K562 (cell line): ENCODE data around the gene USP14. TPM values are rescaled to one million over a fixed set of nuclear protein-coding genes. Genes with fewer than 3 reads are reported as not detected.

Experiments used
- ARID1B ChIP-seq: fragments of 450-650 bp; IDR thresholded peaks from 2 replicates; pipeline ENCODE4 v1.6.1; 2016; ENCODE audit warnings: antibody characterized with exemption, mild to moderate bottlenecking, inconsistent platforms
- BRCA1 ChIP-seq, 2 experiments: fragments of 450-650 bp in 1 of 2; sonication (generic) in 1 of 2; formaldehyde crosslinking in 1 of 2; IDR thresholded peaks; 2 replicates each; pipeline versions ENCODE4 v1.5.0 to v1.6.1; 2017 to 2020; ENCODE audit warnings: mild to moderate bottlenecking in 1 of 2, missing genetic modification reagents in 1 of 2
- CEBPZ ChIP-seq: fragments of 150-350 bp; IDR thresholded peaks from 2 replicates; pipeline ENCODE4 v1.6.1; 2014; ENCODE audit warnings: low read depth, mild to moderate bottlenecking, low read length, borderline replicate concordance
- DACH1 ChIP-seq: fragments of 450-650 bp; IDR thresholded peaks from 2 replicates; pipeline ENCODE4 v1.6.1; 2018; ENCODE audit not compliant: partially characterized antibody
- DNMT1 ChIP-seq: fragments of 450-650 bp; IDR thresholded peaks from 2 replicates; pipeline ENCODE4 v1.6.1; 2016; ENCODE audit warnings: antibody characterized with exemption, mild to moderate bottlenecking
- IFI16 ChIP-seq: fragments of 250-450 bp; sonication (Bioruptor Pico); IDR thresholded peaks from 2 replicates; pipeline ENCODE4 v2.1.2; 2022; ENCODE audit warnings: mild to moderate bottlenecking, inconsistent platforms
- IRF9 ChIP-seq: fragments of 450-650 bp; IDR thresholded peaks from 2 replicates; pipeline ENCODE4 v1.6.1; 2016; ENCODE audit warnings: missing biosample characterization, missing genetic modification characterization
- KAT2B ChIP-seq: IDR thresholded peaks from one replicate; pipeline ENCODE4 v1.6.1; 2012; ENCODE audit warnings: low read depth, mild to moderate bottlenecking, control low read depth, inconsistent platforms, low read length, moderate library complexity
- MEF2A ChIP-seq: IDR thresholded peaks from 2 replicates; pipeline ENCODE4 v1.6.1; 2011; ENCODE audit warnings: low read depth, mild to moderate bottlenecking, low read length, moderate library complexity; ENCODE audit not compliant: control insufficient read depth
- TAF15 ChIP-seq: fragments of 200-400 bp; formaldehyde crosslinking; IDR thresholded peaks from 2 replicates; pipeline ENCODE4 v1.6.1; 2017; ENCODE audit warnings: mild to moderate bottlenecking, low read depth, low read length, moderate library complexity
- polyA plus RNA-seq, 8 experiments: library from polyadenylated mRNA; depleted of rRNA in 4 of 8; stranded (reverse) in 5 of 8; unstranded in 3 of 8; fragments of >200 nt; fragmentation: Nextera tagmentation in 2 of 8; fragmentation: Illumina TruSeq in 1 of 8; extraction: Ambion mirVana in 2 of 8; extraction: Trizol in 1 of 8; gene quantifications; 2 replicates each; pipeline versions ENCODE4 v1.2.1 to v1.2.3, GENCODE V29; 2011 to 2014; ENCODE audit warnings: inconsistent platforms in 1 of 8, missing spikeins in 1 of 8
- total RNA-seq, 7 experiments: library from RNA; depleted of rRNA in 6 of 7; stranded (reverse); fragments of >200 nt in 6 of 7; fragmentation: Illumina TruSeq in 2 of 7; extraction: Trizol in 2 of 7; gene quantifications; 2 replicates each; pipeline versions ENCODE4 v1.2.1 to v1.2.3, GENCODE V29; 2011 to 2021; ENCODE audit warnings: low replicate concordance in 1 of 7
- TF ChIP-seq, protein P1 (sequence below), 2 experiments: fragments of 450-650 bp; formaldehyde crosslinking in 1 of 2; IDR thresholded peaks; 2 replicates each; pipeline versions ENCODE4 v1.4.0 to v1.6.1; 2014 to 2020; ENCODE audit warnings: mild to moderate bottlenecking in 2 of 2, borderline replicate concordance in 1 of 2, low read depth in 1 of 2
- TF ChIP-seq, protein P2 (sequence below): fragments of 450-650 bp; IDR thresholded peaks from one replicate; pipeline ENCODE4 v1.6.1; 2018; ENCODE audit warnings: mild to moderate bottlenecking, moderate library complexity; ENCODE audit not compliant: partially characterized antibody

USP14 gene
- total and polyA plus RNA-seq, 9 of the 15 experiments (the other 6 are each of a cell fraction or from before 2014, with no cell fraction given) = 18.7 to 129 (median 40.3) TPM

DNA sequence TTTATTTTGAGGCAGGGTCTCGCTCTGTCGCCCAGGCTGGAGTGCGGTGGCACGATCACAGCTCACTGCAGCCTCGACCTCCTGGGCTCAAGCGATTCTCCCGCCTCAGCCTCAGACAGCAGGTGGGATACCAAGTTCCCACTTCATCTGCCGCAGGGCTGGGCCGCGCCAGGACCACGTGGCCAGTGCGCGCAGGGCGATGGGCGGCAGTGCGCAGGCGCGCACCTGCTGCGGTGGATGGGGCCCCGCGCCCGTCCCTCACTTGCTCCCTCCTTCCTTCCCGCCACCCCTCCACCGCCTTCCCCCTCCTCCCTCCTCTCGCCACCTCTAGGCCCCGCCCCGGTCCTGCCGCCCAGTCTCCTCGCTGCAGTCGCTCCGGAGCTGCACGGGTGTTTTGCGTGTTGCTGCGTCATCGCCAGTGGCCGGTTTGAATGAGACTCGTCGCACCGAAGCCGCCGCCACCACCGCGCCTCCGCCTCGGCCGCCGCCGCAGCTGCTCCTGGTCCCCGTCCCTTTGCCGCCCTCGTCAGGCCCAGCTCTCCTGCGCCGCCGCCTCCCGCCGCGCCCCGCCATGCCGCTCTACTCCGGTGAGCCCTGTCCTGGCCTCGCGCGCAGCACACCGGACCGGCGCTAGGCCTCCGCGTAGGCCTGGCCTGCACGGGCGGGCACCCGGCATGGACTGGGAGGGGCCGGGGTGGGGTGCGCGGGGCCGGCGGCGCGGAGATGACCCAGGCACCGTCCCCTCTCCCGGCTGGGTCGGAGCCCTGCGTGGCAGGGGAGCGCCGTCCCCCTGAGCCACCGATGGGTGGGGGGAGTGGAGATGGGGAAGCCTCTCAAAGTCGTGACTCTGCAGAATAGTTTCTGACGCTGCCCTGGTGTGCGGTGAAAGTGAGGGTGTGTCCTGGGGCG, at the start of gene USP14 (continued):
- TF ChIP-seq, protein P1, sequence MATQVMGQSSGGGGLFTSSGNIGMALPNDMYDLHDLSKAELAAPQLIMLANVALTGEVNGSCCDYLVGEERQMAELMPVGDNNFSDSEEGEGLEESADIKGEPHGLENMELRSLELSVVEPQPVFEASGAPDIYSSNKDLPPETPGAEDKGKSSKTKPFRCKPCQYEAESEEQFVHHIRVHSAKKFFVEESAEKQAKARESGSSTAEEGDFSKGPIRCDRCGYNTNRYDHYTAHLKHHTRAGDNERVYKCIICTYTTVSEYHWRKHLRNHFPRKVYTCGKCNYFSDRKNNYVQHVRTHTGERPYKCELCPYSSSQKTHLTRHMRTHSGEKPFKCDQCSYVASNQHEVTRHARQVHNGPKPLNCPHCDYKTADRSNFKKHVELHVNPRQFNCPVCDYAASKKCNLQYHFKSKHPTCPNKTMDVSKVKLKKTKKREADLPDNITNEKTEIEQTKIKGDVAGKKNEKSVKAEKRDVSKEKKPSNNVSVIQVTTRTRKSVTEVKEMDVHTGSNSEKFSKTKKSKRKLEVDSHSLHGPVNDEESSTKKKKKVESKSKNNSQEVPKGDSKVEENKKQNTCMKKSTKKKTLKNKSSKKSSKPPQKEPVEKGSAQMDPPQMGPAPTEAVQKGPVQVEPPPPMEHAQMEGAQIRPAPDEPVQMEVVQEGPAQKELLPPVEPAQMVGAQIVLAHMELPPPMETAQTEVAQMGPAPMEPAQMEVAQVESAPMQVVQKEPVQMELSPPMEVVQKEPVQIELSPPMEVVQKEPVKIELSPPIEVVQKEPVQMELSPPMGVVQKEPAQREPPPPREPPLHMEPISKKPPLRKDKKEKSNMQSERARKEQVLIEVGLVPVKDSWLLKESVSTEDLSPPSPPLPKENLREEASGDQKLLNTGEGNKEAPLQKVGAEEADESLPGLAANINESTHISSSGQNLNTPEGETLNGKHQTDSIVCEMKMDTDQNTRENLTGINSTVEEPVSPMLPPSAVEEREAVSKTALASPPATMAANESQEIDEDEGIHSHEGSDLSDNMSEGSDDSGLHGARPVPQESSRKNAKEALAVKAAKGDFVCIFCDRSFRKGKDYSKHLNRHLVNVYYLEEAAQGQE (IDR thresholded peaks at IDR 0.05; ENCODE audit: borderline replicate concordance) = peak; percentile 46
- TF ChIP-seq, protein P1 (CRISPR knock-in tag; IDR thresholded peaks at IDR 0.05; ENCODE audit: low read depth) = no peak
- TF ChIP-seq MEF2A = no peak
- peak; percentile 22 for TF ChIP-seq DACH1
- no peak for TF ChIP-seq CEBPZ
- no peak for TF ChIP-seq ARID1B
- no peak for TF ChIP-seq IRF9 (tag)
- TF ChIP-seq, protein P2, sequence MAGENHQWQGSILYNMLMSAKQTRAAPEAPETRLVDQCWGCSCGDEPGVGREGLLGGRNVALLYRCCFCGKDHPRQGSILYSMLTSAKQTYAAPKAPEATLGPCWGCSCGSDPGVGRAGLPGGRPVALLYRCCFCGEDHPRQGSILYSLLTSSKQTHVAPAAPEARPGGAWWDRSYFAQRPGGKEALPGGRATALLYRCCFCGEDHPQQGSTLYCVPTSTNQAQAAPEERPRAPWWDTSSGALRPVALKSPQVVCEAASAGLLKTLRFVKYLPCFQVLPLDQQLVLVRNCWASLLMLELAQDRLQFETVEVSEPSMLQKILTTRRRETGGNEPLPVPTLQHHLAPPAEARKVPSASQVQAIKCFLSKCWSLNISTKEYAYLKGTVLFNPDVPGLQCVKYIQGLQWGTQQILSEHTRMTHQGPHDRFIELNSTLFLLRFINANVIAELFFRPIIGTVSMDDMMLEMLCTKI = no peak
- no peak for TF ChIP-seq DNMT1
- TF ChIP-seq TAF15 = no peak
- no peak for TF ChIP-seq IFI16 (CRISPR knock-in tag)
- no peak for TF ChIP-seq BRCA1 (IDR thresholded peaks at IDR 0.05)
- TF ChIP-seq BRCA1 (CRISPR knock-in tag; IDR thresholded peaks at IDR 0.05) = no peak
- no peak for TF ChIP-seq KAT2B
